Measurements from ENCODE around the gene PARD3.

DNA sequence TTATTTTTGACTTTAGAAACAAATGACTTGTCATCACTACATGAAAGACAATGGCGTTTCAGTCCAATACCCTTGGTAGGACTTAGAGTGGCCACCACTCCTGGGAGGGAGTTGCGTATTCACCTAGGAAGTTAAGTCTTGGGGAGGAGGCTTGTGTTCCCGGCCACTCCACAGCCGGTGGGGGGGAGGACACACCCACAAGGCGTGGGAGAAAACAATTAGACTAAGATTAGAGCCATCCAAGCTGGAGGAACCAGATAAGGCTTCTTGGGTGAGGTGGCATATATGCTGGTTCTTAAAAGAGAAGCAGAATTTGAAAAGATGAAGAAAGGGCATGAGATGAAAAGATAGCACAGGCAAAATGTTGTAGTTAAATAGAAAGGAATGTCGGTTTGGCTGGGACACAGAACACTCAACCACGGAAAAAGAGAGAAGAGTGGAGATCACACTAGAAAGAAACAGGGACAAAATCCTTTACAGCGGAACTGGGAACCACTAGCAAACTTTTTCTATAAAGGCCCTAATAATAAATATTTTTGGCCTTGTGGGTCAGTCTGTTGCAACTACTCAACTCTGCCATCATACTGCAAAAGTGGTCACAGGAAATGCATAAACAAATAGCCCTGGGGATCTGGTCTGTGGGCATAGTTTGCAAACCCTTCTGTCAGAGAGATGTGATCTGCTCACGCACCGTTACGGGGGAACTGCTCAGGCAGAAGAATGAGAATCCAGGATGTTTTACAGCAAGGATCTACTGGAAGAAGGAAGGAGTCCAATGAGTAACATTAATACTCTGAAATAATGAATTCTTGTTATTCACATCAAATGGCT lies 651.8 kb downstream of the PARD3 start:
- TF ChIP-seq CTCF (conservative IDR thresholded peaks at IDR 0.05 in 1 of 2, IDR thresholded peaks at IDR 0.05 in 1 of 2; ENCODE audit: low read depth in 1 of 2, low read length in 2 of 2) = no peak
- TF ChIP-seq EZH2 (IDR thresholded peaks at IDR 0.05; ENCODE audit: low read length, missing control alignments) = no peak

Measured in fibroblast of lung (primary cell).